HG03066 (cell line): Measurements from ENCODE around the gene YARS1.
A peak's percentile ranks its signal among the peaks of the same experiment; 100 is the strongest.

Source experiments
- ATAC-seq: cut with Tn5 transposase; IDR thresholded peaks from one replicate; pipeline ENCODE4 v1.9.1; 2021; ENCODE audit warnings: low read depth; ENCODE audit not compliant: unreplicated experiment

The YARS1 gene

DNA sequence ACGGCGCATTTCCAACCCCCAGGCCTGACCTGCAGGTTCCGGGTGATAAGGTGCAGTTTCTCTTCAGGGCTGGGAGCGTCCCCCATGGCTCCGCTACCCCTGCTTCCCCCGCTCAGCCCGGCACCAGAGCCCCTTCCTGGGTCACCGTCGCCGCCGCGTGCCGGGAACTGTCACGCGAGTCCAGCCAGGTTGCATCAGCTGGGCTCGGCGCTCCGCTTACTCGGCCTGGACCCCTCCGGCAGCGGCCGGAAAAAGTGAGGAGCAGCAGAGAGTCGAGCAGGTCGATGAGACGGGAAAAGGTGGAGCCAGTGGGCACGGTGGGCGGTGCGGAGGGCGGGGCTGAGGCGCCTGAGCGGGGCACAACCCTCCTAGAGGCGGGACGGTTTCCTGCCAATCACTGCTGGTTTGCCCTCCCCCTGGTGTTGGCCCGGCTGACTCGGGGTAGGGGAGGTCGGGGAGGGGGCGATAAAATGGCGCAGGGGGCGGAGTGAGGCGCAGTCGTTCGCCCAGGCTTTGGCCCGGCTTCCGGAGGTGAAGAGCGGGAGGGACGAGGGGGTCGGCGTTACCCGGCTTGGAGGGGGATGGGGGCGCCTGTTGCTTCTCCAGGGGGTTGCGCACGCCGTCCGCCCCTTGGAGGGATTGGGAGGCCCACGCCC, at the start of gene YARS1, which contains the start of gene S100PBP:
TSS of gene YARS1 (minus strand) at position 200 of the 656 bp plus-strand sequence. CDS start at position 86, 114 bp downstream.
TSS of gene S100PBP (plus strand) at position 495 of the 656 bp plus-strand sequence. CDS start 8,447 bp downstream, outside the sequence.
- peak; percentile 82 for ATAC-seq

DNA sequence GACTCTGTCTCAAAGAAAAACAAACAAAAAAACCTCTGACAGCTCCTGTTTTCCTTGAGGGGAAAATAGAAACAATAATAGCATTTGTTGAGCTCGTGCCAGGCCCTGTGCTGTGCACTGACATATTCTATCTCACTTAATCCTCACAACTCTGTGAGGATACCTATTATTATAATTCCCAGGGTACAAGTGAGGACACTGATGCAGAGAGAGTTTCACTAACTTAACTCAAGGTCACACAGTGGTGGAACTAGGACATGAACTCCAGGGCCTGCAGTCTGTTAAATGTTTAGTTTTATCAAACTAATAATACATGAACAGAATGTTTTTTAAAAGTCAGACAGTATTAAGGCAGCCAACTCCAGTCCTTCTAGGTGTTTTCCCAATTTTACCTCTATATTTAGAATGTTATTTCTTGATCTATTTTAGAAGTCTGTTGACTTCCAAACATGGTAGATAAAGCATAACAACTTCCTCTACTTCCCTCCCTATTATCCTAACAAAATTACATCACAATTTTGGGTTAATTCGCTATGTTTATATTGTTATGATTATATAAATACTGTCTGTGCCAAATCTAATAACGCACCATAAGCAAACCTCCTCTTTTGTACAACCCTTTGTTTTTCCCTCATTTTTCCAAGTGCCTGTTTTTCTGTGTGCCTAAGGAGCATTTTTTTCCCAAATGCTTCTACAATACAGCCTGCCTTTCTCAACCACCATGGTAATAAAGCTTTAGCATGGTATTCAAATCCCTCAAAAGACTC, 48.7 kb upstream of the YARS1 start:
- no peak for ATAC-seq

DNA sequence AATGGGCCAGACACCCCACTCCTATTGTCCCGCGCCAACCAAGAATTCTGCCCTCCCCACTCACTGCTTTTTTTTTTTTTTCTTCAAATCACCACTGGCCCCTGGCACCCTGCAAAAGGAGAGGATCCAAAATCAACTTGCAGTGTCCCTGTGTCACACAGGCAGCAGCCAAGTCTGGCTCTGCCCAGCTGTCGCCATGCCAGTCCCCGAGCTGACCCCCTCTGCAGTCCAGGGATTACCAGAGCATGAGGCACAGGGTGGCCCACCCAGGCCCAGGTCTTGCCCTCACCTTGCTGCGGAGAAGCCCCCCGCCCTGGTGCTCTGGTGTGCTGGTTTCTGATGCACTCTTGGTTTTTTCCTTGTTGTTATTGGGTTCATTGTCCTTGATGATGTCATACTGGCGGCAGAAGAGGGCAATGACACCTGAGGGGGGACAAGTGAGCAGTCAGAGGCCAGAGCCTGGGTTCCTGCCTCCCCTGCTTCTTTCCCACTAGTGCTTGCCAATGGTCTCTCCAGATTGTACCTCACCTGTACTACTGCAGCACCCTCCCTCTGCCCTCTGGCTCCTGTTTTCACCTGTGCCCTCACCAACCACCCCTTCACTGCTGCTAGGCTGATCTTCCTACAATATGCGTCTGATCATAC, 47.3 kb upstream of the YARS1 start:
- ATAC-seq = no peak

DNA sequence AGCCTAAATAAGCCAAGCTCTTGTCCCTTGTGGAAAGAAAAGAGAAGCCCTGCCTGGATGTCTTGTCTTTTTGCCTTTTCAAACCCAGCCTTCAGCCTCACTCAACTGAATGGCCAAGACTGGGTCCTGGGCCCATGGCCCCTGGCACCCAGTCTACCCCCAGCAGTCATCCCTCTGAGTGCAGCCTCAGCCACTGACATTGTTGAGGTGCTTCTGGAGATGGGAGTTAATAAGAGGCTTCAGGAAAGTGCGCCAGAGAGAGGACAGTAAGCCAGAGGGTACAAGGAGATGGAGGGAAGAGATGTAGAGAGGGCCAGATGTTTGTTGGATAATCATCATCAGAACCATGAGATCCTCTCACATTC, 46.7 kb upstream of the YARS1 start:
- ATAC-seq = no peak

DNA sequence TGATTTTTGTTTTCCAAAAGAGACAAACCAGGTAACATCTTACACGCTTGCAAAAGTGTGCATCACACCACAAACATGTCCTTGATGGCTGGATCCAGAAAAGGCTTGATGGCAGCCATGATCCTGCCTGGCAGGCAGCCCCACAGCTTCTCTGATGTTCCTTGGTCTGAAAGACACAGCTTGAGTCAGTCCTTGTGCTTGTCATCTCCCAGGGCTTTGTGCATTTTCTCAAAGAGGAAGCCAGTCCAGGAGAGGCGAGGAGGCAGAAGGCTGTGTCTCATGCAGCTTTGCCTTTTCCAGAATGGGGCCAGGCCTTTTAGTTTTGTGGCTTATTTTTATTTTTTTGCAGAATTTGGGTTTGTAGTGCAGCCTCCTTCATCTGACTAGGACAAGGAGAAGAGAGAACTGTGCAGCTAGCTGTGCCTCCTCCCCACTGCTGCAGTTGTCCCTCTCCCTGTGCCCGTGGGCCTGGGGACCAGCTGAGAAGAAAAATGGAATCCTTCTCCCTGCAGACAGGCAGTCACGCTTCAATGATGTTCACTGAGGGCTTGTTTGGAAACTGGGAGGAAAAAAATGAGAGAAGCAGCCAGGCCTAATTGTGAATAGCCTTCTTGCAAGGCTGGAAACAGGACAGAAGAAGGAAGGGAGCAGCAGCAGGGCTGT, 46.2 kb upstream of the YARS1 start:
- ATAC-seq = no peak

DNA sequence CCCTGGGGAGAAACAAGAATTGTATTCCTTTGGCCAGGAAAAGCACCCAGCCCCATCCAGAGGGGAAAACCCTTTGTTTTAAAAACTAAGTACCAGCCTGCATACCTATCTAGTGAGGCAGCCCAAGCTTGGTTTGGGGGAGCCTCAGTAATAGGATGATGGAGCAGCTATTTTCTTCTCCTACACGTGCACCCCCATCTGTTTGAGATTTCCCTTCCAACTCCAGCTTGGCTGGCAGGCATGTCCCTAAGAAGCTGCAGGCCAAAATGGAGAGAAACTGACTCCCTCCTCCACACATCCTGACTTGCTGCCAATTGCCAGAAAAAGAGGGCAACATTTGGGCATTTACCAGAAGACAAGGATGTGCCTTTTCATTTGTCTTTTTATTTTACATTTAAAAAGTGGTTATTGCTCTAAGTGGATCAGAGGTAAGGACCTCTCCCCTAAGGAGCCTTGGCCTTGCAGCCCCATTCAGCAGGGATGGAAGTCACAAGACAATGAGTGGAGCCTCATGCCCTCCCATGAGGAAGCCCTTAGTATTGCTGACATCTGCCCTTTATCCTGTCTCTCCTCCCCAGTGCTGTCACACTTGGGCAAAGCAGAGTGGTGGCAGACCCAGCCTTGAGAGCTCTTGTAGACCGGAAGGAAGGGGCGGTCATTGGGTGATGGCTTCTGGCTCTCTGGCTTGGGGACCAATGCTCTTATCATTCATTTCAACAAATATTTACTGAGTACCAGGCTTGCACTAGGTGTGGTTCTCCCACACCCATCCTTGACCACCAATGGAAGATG, 44.9 kb upstream of the YARS1 start:
- ATAC-seq = no peak

DNA sequence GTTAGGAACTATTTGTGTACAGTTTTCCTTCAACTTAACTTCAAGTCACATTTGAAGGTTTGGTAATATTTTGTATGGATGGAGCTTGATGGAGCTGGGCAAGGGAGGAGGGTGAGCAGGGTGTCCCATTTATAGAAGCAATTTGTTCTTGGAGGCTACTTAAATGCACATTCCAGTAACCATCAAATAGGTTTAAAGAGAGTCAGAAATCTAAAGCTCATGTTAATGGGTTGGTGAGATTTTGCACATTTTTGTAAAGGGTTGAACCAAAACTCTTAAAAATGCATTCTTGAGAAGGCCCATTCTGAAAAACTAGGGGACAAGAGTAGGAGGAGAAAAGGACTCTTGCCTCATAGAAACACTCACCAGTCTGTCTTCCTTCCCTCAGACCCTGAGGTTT, 43.4 kb upstream of the YARS1 start:
- ATAC-seq = no peak

DNA sequence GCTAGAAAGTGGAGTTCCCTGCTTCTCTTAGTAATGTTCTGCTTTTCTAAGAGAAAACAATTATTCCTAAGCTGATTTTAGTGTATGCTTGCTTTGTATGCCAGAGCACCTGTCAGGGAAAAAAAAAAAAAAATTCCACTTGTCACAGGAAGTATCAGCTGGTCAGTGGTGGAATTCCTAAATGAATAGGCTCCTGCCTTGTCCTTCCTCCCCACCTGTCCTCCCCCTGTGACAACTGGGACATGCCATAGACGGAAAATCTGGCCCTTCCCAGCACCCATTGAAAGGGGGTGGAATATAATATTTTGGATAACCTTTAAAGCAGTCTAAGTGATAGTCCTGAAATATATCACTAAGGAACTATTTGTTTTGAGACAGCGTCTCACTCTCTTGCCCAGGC, 42.8 kb upstream of the YARS1 start:
- ATAC-seq = no peak

DNA sequence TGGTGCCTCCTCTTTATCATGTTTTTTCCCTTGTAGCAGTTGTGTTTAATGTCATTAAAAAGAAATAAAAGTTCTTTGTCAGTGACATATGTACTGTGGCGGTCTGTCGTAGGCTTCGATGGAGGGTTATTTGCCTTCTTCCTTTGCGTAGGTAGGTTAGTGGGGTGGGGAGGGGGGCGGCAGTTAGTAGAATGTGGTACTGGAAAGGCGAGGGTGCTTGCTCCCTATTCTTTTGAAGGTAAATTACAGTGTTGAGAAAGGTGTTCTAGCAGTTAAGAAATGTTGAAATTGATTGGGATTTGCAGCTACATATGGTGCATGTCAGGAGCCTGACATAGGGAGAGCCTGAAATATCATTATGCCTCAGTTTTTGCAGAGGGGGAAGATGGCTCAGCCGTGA, 41.6 kb upstream of the YARS1 start:
- no peak for ATAC-seq

DNA sequence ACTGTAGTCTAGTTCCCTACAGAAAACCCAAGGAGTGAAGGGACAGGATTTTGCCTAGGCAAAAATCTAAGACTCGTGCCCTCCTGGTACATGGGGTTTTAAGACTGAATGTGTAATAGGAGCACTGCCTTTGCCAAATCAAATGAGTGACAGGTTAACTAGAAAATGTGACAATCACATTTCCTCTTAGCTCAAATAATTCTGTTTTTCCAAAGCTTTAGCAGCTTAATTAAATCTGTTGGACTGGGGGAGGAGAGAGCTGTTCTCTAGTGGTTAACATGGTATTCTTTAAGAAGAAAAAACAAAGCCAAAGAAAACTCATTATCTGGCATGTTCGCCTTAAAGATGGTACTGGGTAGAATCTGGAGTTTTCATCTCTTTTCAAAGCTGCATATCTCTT, 41.0 kb upstream of the YARS1 start:
- ATAC-seq = no peak

DNA sequence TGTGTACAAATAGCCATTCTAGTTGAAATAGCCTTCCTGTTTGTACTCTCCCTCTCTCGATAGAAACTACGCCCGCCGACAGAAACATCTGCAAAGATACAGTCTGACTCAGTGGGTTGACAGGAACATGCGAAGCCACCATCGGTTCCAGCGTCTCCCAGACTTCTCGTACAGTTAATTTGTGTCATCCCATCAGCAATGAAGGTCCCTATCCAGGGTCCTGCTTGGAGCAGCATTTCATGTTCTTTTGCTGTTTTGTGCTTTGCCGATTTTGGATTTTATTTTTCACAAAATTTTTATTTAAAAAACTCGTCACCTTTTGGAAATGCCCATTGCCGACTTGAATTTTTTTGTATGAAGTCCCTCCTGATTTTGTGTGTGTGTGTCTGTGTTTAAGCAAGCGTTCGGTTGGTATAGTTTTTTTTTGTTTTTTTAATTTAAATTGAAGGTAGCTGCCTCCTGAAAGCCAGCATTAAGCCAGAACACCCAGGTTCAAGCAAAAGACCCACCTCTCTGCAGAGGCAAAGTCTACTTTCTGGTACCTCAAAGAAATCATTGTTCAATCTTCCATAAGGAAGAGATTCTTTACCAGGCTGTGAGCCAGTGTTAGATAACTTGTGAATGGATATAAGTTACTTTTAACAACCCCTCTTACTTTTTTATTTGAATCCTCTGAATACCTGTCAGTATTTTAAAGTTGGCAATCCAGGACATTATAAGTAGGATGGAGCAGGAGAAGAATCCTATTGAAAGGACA, 38.9 kb upstream of the YARS1 start:
- ATAC-seq = no peak

DNA sequence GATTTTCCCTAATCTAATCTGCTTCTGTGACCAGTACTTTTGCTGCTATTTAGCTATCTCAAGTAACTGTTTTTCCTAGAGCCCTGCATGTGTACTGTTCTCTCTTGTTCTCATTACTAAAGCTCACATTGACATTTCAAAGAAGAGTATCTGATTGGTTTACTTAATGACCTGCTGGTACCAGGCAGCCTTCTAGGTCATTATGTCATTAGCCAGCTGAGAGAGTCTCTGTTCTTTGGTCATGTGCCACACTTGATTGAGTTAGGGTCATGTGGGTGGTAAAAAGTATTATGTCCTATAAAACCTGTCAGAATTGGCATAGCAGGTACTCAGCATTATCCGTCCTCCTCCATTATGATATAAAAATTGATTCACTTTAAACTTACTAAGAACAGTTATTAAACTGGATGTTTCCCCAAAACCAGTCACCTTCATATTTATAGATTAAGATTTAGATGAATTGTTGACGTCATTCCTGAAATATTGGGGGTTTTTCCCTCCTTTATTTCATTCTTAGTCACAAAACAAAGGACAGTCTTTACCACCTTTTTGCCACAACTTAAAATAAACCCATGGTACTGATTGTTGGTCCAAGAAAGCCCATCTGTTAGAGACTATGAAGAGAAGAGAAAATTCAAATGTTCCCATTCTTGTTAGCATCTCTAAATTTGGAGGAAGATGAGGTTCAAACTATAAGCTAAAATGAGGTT, 31.4 kb upstream of the YARS1 start:
- no peak for ATAC-seq

DNA sequence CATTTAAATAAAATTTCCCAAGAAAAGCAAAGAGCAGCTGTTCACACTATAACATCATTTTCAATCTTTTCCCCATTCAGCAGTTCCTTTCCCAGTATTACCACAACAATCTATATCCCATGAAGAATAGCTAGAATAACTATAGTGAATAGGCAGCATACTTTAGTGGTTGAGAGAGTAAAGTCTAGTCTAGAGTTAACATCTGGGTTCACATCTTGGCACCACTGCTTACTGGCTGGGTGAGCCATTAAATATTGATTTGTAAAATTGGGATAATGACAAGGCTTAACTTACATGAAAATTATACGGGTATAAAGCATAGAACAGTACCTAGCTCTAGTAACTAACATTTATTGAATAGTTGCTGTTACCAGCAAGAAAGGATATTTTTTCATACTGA, 14.7 kb upstream of the YARS1 start:
- ATAC-seq = no peak

DNA sequence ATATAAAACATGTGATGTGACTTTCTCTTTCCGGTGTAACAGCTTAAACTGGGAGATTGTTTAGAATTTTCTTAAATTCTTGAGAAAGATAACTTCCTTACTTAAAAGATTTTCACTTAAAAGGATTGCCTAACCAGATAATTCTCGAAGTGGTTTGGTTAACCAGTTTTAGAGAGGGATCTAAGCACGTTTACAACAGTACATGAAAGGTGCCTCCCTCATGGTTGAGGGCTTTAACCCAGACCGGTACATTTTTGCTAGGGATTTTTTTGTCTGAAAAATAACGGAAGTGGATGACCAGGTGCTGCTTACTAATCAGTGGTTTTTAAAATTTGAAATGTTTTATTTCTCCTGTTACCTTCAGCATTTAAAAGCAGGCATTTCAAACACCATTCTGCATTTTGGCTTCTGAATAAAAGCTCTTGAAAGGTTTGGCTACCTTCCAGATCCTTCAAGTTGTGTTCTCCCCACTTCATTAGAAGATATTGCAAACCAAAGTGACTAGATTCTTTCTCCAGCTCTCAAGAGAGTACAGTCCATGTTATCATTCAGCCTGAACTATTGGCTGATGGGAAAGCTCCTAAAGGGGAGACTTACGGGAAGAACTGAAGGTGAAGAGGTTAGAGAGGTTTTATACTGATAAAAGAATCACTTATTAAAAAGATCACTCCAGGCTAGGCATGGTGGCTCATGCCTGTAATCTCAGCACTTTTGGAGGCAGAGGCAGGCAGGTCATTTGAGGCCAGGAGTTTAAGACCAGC, 13.1 kb upstream of the YARS1 start:
- no peak for ATAC-seq

DNA sequence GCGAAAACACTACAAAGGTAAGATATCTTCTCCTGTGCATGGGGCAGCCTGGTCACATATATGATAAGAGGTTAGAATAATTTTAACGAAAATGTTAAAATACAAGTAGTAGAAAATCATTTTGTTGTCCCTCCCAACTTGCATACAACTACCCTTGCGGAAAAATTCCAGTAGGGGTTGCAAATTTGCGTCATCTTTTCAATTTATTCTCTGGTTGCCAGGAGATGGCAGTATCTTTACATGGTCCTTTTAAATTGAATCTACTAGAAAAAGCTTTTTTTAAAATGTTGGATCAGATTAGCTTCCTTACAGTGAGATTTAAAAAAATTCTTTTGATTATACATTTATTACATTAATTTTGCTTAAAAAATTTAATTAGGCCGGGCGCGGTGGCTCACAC, 11.2 kb upstream of the YARS1 start:
- ATAC-seq = no peak

DNA sequence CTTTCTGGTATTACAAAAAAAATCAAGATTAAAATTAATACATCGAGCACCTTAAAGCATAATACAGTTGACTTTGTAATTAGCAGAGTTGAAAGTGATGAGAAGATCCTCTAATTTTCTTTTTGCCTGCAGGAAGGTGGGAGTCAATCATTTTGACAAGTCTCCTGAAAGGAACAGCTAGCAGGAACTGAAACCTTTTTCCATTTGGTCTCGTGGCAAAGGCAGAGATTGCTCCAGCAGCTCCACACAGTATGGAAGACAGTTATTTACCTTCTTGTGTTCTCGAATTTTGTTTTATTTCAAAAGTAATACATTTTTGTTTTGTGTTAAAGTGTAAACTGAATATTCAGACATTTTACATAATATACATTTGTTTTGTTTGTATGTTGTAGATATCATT, 8.0 kb upstream of the YARS1 start:
- no peak for ATAC-seq

DNA sequence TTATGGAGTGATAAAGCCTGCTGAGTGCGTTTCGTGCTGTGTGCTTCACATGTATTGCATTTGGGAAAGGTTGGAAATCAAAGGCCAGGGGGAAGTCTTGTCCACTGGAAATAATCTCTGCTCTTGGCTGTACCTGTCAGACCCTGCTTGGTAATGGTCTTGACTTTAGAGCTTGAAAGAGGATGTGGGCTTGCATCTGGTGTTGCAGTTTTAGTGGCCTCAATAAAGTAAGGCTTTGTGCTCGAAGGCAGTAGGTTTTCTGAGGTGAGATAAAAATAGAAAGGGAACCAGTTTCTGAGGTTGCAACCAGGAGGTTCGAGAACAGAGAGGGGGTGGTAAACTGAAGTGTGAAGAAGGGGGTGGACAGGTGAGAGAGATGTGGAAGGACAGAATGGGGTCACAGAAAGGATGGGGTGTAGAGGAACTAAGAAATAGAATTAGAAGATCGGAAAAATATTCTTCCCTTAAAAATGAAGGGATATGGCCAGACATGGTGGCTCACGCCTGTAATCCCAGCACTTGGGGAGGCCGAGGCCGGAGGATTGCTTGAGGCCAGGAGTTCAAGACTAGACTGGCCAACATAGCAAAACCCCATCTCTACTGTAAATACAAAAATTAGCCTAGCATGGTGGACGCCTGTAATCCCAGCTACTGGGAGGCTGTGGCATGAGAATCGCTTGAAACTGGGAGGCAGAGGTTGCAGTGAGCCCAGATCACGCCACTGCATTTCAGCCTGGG, 1.8 kb upstream of the YARS1 start:
- ATAC-seq = peak; percentile 47
